IMR-90 (cell line): ENCODE data around the gene CENPX. TPM values are rescaled to one million over a fixed set of nuclear protein-coding genes. Genes with fewer than 3 reads are reported as not detected.
A peak's percentile ranks its signal among the peaks of the same experiment; 100 is the strongest.

Source experiments
- ATAC-seq: fragments of 200-7000 bp; cut with Tn5 transposase; 2 replicates; pipeline ENCODE4 v1.9.1; 2020; ENCODE audit warnings: low read depth, mild to moderate bottlenecking, moderate library complexity
- BruUV-seq: library from RNA; stranded (reverse); fragments of 400-500 nt; replicated peaks from 2 replicates; lab custom pipeline; 2021; lab: Mats Ljungman, UMichigan
- CTCF ChIA-PET: fragments of 300-600 bp; formaldehyde crosslinking; extraction: SDS; loops from one replicate; lab custom pipeline; 2021; ENCODE audit warnings: antibody characterized with exemption; lab: Yijun Ruan, JAX
- POLR2A ChIA-PET: fragments of 300-600 bp; sonication (Branson Sonifier 250); formaldehyde crosslinking; loops from one replicate; lab custom pipeline; 2022; ENCODE audit warnings: antibody characterized with exemption; ENCODE audit not compliant: unreplicated experiment; lab: Charles Lee
- DNase-seq: peaks from one replicate; pipeline ENCODE4 v3.0.0; 2013
- H2AFZ ChIP-seq: replicated peaks from 2 replicates; pipeline ENCODE3; 2013; ENCODE audit warnings: low read length, mild to moderate bottlenecking; ENCODE audit not compliant: poor library complexity
- H2AK5ac ChIP-seq: 2 replicates; pipeline ENCODE4 v1.6.1; 2013; ENCODE audit warnings: low read depth, low read length, inconsistent platforms
- H2AK9ac ChIP-seq: replicated peaks from 2 replicates; pipeline ENCODE3; 2013; ENCODE audit warnings: mild to moderate bottlenecking, low read depth, low read length, moderate library complexity; ENCODE audit not compliant: poor library complexity
- H2BK120ac ChIP-seq: 2 replicates; pipeline ENCODE4 v1.6.1; 2013; ENCODE audit warnings: low read depth, low read length, inconsistent platforms
- H2BK15ac ChIP-seq: 3 replicates; pipeline ENCODE4 v1.6.1; 2013; ENCODE audit warnings: low read depth, low read length, inconsistent platforms
- H2BK20ac ChIP-seq: 2 replicates; pipeline ENCODE4 v1.6.1; 2013; ENCODE audit warnings: low read depth, mild to moderate bottlenecking, inconsistent platforms, low read length, moderate library complexity
- H2BK5ac ChIP-seq: 2 replicates; pipeline ENCODE4 v1.6.1; 2013; ENCODE audit warnings: mild to moderate bottlenecking, low read depth, low read length, inconsistent platforms; ENCODE audit not compliant: poor library complexity, severe bottlenecking
- H3K14ac ChIP-seq: replicated peaks from 2 replicates; pipeline ENCODE4 v1.6.1; 2013; ENCODE audit warnings: low read depth, low read length, inconsistent platforms
- H3K18ac ChIP-seq: 2 replicates; pipeline ENCODE4 v1.6.1; 2013; ENCODE audit warnings: low read depth, low read length, control low read depth
- H3K23ac ChIP-seq: 2 replicates; pipeline ENCODE4 v1.6.1; 2013; ENCODE audit warnings: low read depth, low read length, inconsistent platforms
- H3K27ac ChIP-seq: 2 replicates; pipeline ENCODE4 v1.5.1; 2013; ENCODE audit warnings: mild to moderate bottlenecking, control low read depth, low read length; ENCODE audit not compliant: insufficient read depth
- H3K27me3 ChIP-seq: 2 replicates; pipeline ENCODE4 v1.6.1; 2013; ENCODE audit warnings: low read length; ENCODE audit not compliant: control insufficient read depth, insufficient read depth
- H3K36me3 ChIP-seq: 2 replicates; pipeline ENCODE4 v1.6.1; 2013; ENCODE audit warnings: low read length, mixed read lengths; ENCODE audit not compliant: control insufficient read depth, insufficient read depth
- H3K4ac ChIP-seq: 2 replicates; pipeline ENCODE4 v1.6.1; 2013; ENCODE audit warnings: low read depth, low read length, inconsistent platforms
- H3K4me1 ChIP-seq: 2 replicates; pipeline ENCODE4 v1.6.1; 2013; ENCODE audit warnings: low read length, mixed read lengths; ENCODE audit not compliant: control insufficient read depth, insufficient read depth
- H3K4me2 ChIP-seq: 2 replicates; pipeline ENCODE4 v1.6.1; 2013; ENCODE audit warnings: low read depth, mild to moderate bottlenecking, control low read depth, low read length, moderate library complexity
- H3K4me3 ChIP-seq: 2 replicates; pipeline ENCODE4 v1.5.1; 2013; ENCODE audit warnings: low read depth, mild to moderate bottlenecking, control low read depth, low read length, moderate library complexity; ENCODE audit not compliant: insufficient read depth
- H3K56ac ChIP-seq: 2 replicates; pipeline ENCODE4 v1.6.1; 2013; ENCODE audit warnings: low read length, inconsistent platforms; ENCODE audit not compliant: insufficient read depth; ENCODE audit errors: extremely low read depth
- H3K79me1 ChIP-seq, 2 experiments: 2 replicates each; pipeline ENCODE4 v1.6.1; 2013; ENCODE audit warnings: low read length in 2 of 2, inconsistent platforms in 1 of 2, low read depth in 1 of 2
- H3K9ac ChIP-seq: 2 replicates; pipeline ENCODE4 v1.6.1; 2013; ENCODE audit warnings: low read depth, low read length, control low read depth
- H3K9me1 ChIP-seq: 2 replicates; pipeline ENCODE4 v1.6.1; 2013; ENCODE audit warnings: low read length, inconsistent platforms; ENCODE audit not compliant: insufficient read depth
- H3K9me3 ChIP-seq: 2 replicates; pipeline ENCODE4 v1.6.1; 2013; ENCODE audit warnings: low read length; ENCODE audit not compliant: control insufficient read depth, insufficient read depth
- H4K20me1 ChIP-seq: 2 replicates; pipeline ENCODE4 v1.6.1; 2013; ENCODE audit warnings: low read length, inconsistent platforms; ENCODE audit not compliant: insufficient read depth
- H4K5ac ChIP-seq: 2 replicates; pipeline ENCODE4 v1.6.1; 2013; ENCODE audit warnings: mild to moderate bottlenecking, low read depth, low read length, control low read depth
- H4K8ac ChIP-seq, 2 experiments: 2 replicates each; pipeline ENCODE4 v1.6.1; 2013; ENCODE audit warnings: low read depth in 2 of 2, low read length in 2 of 2, control low read depth in 1 of 2, inconsistent platforms in 1 of 2
- H4K91ac ChIP-seq: 2 replicates; pipeline ENCODE4 v1.6.1; 2013; ENCODE audit warnings: low read depth, low read length, inconsistent platforms; ENCODE audit not compliant: insufficient read depth
- BHLHE40 ChIP-seq: fragments of 150-350 bp; IDR thresholded peaks from 2 replicates; pipeline ENCODE4 v1.6.1; 2016; ENCODE audit warnings: mild to moderate bottlenecking, low read depth, low read length
- CHD1 ChIP-seq: IDR thresholded peaks from 2 replicates; pipeline ENCODE4 v1.6.1; 2012; ENCODE audit warnings: low read depth, low read length, improper control_type of control experiment
- FOS ChIP-seq: fragments of 150-350 bp; IDR thresholded peaks from 2 replicates; pipeline ENCODE4 v1.6.1; 2016; ENCODE audit warnings: low read depth, low read length
- MAFK ChIP-seq: IDR thresholded peaks from 2 replicates; pipeline ENCODE4 v1.6.1; 2012; ENCODE audit warnings: low read depth, low read length, improper control_type of control experiment
- MAZ ChIP-seq: IDR thresholded peaks from 2 replicates; pipeline ENCODE4 v1.6.1; 2012; ENCODE audit warnings: low read depth, mild to moderate bottlenecking, low read length, improper control_type of control experiment, moderate library complexity, borderline replicate concordance
- MXI1 ChIP-seq: IDR thresholded peaks from 2 replicates; pipeline ENCODE4 v1.6.1; 2012; ENCODE audit warnings: low read depth, mild to moderate bottlenecking, low read length, moderate library complexity, borderline replicate concordance
- NFE2L2 ChIP-seq: fragments of 150-350 bp; IDR thresholded peaks from 2 replicates; pipeline ENCODE4 v1.6.1; 2016; ENCODE audit warnings: low read depth, mild to moderate bottlenecking, low read length
- POLR2A ChIP-seq: IDR thresholded peaks from 2 replicates; pipeline ENCODE4 v1.6.1; 2012; ENCODE audit warnings: mild to moderate bottlenecking, low read depth, low read length
- RAD21 ChIP-seq: IDR thresholded peaks from 2 replicates; pipeline ENCODE4 v1.6.1; 2012; ENCODE audit warnings: low read length, improper control_type of control experiment
- RCOR1 ChIP-seq: IDR thresholded peaks from 2 replicates; pipeline ENCODE4 v1.6.1; 2012; ENCODE audit warnings: mild to moderate bottlenecking, low read length, improper control_type of control experiment; ENCODE audit not compliant: insufficient replicate concordance
- RFX5 ChIP-seq: IDR thresholded peaks from 2 replicates; pipeline ENCODE4 v1.8.0; 2012; ENCODE audit warnings: low read depth, mild to moderate bottlenecking, low read length, moderate library complexity
- WGBS, 2 experiments: methylation state at CpG; one replicate each; pipeline versions ENCODE4 v1.1.5 to v1.1.7; 2013; ENCODE audit warnings: missing lambda C conversion rate in 2 of 2; ENCODE audit not compliant: insufficient read length in 1 of 2; ENCODE audit errors: extremely low coverage in 2 of 2; 5-methylcytosine and 5-hydroxymethylcytosine counted together
- dilution Hi-C: fragments of 300-500 bp; cut with HindIII; formaldehyde crosslinking; loops from one replicate; pipeline ENCODE4 v1.14.3; 2018; ENCODE audit warnings: low sequenced_read_pairs; ENCODE audit not compliant: unreplicated experiment
- in situ Hi-C: fragments of 300-500 bp; cut with MboI; formaldehyde crosslinking; loops from 3 replicates; pipeline ENCODE4 v1.14.3; 2019; ENCODE audit warnings: low sequenced_read_pairs, inconsistent platforms, mixed read lengths
- intact Hi-C: fragments of 100-400 bp; cut with micrococcal nuclease; formaldehyde crosslinking; loops from 2 replicates; pipeline ENCODE4 v1.10.0; 2022
- polyA plus RNA-seq, 3 experiments: library from polyadenylated mRNA; depleted of rRNA; stranded (reverse); fragments of >200 nt; gene quantifications; 2 replicates each; pipeline ENCODE4 v1.2.3, GENCODE V29; 2012; ENCODE audit warnings: low replicate concordance in 1 of 3
- total RNA-seq: library from RNA; depleted of rRNA; stranded (reverse); fragments of >200 nt; gene quantifications from 2 replicates; pipeline ENCODE4 v1.2.3, GENCODE V29; 2012
- TF ChIP-seq, protein P1 (sequence below): fragments of 150-350 bp; IDR thresholded peaks from 2 replicates; pipeline ENCODE4 v1.6.1; 2016; ENCODE audit warnings: low read depth, mild to moderate bottlenecking, low read length, moderate library complexity, borderline replicate concordance
- TF ChIP-seq, protein P2 (sequence below): conservative IDR thresholded peaks from 2 replicates; pipeline ENCODE4 v1.5.1; 2012; ENCODE audit warnings: mild to moderate bottlenecking, low read depth, low read length, improper control_type of control experiment
- TF ChIP-seq, protein P3 (sequence below): fragments of 150-350 bp; IDR thresholded peaks from 2 replicates; pipeline ENCODE4 v1.6.1; 2017; ENCODE audit warnings: mild to moderate bottlenecking, antibody characterized with exemption, low read length, low read depth

Gene CENPX
- total and polyA plus RNA-seq, 2 of the 4 experiments (the other 2 are of a cell fraction): 44.8 to 86.8 TPM

DNA sequence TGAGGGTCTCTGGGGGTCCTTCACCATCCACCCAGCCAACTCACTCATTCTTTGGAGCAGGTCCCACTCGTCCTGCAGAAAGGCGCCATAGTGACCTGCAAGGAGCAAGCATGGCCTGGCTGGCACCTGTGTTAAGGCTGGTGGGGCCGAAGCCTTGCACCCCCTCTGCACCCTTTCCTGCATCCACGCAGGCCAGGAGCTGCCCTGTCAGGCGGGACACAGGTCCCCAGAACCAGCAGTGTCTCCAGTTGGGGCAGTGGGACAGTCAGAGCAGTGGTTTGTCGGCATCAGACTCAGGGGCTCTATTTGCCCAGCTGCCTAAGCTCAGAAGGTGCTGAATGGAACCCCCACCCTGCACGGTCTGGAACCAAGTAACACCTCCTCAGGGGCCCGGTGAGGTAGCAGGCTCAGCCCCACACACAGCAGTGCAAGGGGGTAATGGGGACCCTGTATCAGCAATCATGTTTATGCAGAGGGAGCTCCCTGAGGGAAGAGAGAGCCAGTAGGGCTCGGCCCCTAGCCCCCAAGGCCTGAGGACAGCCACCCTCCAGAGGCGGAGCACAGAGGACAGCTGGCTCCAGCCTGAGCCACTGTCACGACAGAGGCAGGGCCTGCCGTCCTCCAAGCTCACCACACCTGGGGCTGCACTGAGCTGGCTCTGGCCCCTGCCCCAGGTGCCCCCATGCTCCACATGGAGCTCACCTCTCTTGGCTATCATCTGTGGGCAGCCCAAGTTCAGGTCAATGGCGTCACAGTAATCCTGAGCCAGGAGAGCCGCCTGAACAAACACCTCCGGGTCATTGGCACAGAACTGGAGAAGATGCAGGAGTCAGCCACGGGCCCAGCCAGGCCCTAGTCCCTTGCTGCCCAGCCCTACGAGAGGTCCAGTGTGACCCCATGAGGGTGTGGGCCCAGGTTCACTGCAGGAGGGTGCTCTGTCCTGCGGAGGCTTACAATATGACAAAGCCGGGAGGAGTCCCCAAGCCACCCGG lies 41.0 kb upstream of the CENPX start:
- Histone ChIP-seq H2AK5ac (no peak overlapping the region), H3K23ac (no peak overlapping the region), H4K91ac (no peak overlapping the region), H2BK120ac (no peak overlapping the region), H3K18ac (no peak overlapping the region), H3K9me3 (no peaks in the 10 kb centered on the region), H3K4me1 (peaks cover 10% of the 10 kb centered on the region), H4K8ac (no peak overlapping the region), H2BK15ac (no peak overlapping the region), H3K9me1 (no peaks in the 10 kb centered on the region; the same call in 1 of the 2 replicates), H3K14ac (no peak overlapping the region), H2AK9ac (peak overlapping the region; percentile 24), H3K4me2 (no peak overlapping the region), H4K5ac (no peak overlapping the region), H3K36me3 (peaks cover 42% of the 10 kb centered on the region), H3K9ac (no peak overlapping the region), H3K27ac (no peak overlapping the region), H2AFZ (peak overlapping the region; percentile 21), H3K4me3 (no peak overlapping the region), H2BK20ac (no peak overlapping the region), H3K79me1 (peaks cover 5 to 36% of the 10 kb centered on the region in 2 experiments; a peak in 3 of 4 replicates), H2BK5ac (no peak overlapping the region), H3K4ac (no peak overlapping the region), H3K56ac (no peak overlapping the region), H4K20me1 (peaks cover 3% of the 10 kb centered on the region; the same call in 1 of the 2 replicates), H3K27me3 (no peaks in the 10 kb centered on the region)
- ChIA-PET POLR2A (no interaction called here), CTCF (no interaction called here)
- in situ Hi-C loops (no loop called here), dilution Hi-C loops (no loop called here), intact Hi-C loops (no loop called here)
- WGBS, 2 experiments: 90% methylated on average over 10 of the region's 20 CpGs; no CpG with 5 or more reads in 1 of the 2 experiments
- DNase-seq (no peak), ATAC-seq (no peak)
- no TSS peak for BruUV-seq
- TF ChIP-seq BHLHE40 (no peak), RCOR1 (no peak), MAFK (no peak), CHD1 (no peak), NFE2L2 (no peak), MXI1 (no peak), POLR2A (no peak), RAD21 (no peak), RFX5 (no peak), MAZ (no peak), FOS (no peak)
- TF ChIP-seq, protein P1, sequence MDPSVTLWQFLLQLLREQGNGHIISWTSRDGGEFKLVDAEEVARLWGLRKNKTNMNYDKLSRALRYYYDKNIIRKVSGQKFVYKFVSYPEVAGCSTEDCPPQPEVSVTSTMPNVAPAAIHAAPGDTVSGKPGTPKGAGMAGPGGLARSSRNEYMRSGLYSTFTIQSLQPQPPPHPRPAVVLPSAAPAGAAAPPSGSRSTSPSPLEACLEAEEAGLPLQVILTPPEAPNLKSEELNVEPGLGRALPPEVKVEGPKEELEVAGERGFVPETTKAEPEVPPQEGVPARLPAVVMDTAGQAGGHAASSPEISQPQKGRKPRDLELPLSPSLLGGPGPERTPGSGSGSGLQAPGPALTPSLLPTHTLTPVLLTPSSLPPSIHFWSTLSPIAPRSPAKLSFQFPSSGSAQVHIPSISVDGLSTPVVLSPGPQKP: no peak
- TF ChIP-seq, protein P2, sequence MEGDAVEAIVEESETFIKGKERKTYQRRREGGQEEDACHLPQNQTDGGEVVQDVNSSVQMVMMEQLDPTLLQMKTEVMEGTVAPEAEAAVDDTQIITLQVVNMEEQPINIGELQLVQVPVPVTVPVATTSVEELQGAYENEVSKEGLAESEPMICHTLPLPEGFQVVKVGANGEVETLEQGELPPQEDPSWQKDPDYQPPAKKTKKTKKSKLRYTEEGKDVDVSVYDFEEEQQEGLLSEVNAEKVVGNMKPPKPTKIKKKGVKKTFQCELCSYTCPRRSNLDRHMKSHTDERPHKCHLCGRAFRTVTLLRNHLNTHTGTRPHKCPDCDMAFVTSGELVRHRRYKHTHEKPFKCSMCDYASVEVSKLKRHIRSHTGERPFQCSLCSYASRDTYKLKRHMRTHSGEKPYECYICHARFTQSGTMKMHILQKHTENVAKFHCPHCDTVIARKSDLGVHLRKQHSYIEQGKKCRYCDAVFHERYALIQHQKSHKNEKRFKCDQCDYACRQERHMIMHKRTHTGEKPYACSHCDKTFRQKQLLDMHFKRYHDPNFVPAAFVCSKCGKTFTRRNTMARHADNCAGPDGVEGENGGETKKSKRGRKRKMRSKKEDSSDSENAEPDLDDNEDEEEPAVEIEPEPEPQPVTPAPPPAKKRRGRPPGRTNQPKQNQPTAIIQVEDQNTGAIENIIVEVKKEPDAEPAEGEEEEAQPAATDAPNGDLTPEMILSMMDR: no peak
- TF ChIP-seq, protein P3, sequence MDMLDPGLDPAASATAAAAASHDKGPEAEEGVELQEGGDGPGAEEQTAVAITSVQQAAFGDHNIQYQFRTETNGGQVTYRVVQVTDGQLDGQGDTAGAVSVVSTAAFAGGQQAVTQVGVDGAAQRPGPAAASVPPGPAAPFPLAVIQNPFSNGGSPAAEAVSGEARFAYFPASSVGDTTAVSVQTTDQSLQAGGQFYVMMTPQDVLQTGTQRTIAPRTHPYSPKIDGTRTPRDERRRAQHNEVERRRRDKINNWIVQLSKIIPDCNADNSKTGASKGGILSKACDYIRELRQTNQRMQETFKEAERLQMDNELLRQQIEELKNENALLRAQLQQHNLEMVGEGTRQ: no peak
